K562 (cell line): ENCODE results near the gene MYL12B. TPM values are rescaled to one million over a fixed set of nuclear protein-coding genes. Genes with fewer than 3 reads are reported as not detected.

Source experiments
- ATAC-seq: fragments of 200-7000 bp; cut with Tn5 transposase; 3 replicates; pipeline ENCODE4 v1.9.1; 2020; ENCODE audit warnings: moderate library complexity
- BruUV-seq: library from RNA; stranded (reverse); fragments of 400-500 nt; replicated peaks from 2 replicates; lab custom pipeline; 2021; lab: Mats Ljungman, UMichigan
- CTCF ChIA-PET: fragments of 300-600 bp; formaldehyde crosslinking; extraction: SDS; loops from one replicate; lab custom pipeline; 2021; ENCODE audit warnings: low intra/inter-chr PET ratio; lab: Yijun Ruan, JAX
- POLR2A ChIA-PET: fragments of 300-600, 350-650 bp; sonication (Branson Sonifier 250); formaldehyde crosslinking; extraction: SDS; loops from one replicate; lab custom pipeline; 2021; ENCODE audit warnings: antibody characterized with exemption, inconsistent platforms; lab: Yijun Ruan, JAX
- DNase-seq, 4 experiments: peaks; one replicate each; pipeline versions ENCODE4 v3.0.0 to v3.0.0-alpha.2; 2011 to 2018; ENCODE audit warnings: low spot score in 3 of 4, mixed read lengths in 3 of 4; ENCODE audit errors: extremely low read depth in 1 of 4
- FAIRE-seq: peaks from 2 replicates; lab custom pipeline; 2011; peaks lifted over from hg19 to GRCh38; lab: Jason Lieb, UNC
- H2AFZ ChIP-seq: 2 replicates; pipeline ENCODE4 v1.6.0; 2011; ENCODE audit warnings: low read depth, low read length, control low read depth, inconsistent platforms
- H3K27ac ChIP-seq: fragments of 200-600 bp; 3 replicates; pipeline ENCODE4 v1.8.0; 2011; ENCODE audit warnings: low read depth, mild to moderate bottlenecking, control low read depth, inconsistent platforms, low read length, moderate library complexity, mixed read lengths; ENCODE audit errors: extremely low read depth
- H3K27me3 ChIP-seq, 2 experiments: fragments of 300-600 bp in 1 of 2; 2 replicates in 1 of 2; 3 replicates in 1 of 2; pipeline versions ENCODE4 v1.6.0 to v1.8.0; 2011; ENCODE audit warnings: inconsistent platforms in 2 of 2, low read length in 2 of 2, mild to moderate bottlenecking in 1 of 2, mixed read lengths in 1 of 2, moderate library complexity in 1 of 2; ENCODE audit not compliant: control insufficient read depth in 2 of 2, insufficient read depth in 2 of 2
- H3K36me3 ChIP-seq: fragments of 300-600 bp; 3 replicates; pipeline ENCODE4 v1.8.0; 2011; ENCODE audit warnings: mild to moderate bottlenecking, low read length, inconsistent platforms; ENCODE audit not compliant: control insufficient read depth, insufficient read depth
- H3K4me1 ChIP-seq, 2 experiments: fragments of 200-600 bp in 1 of 2; replicated peaks in 1 of 2; 2 replicates in 1 of 2; 3 replicates in 1 of 2; pipeline versions ENCODE4 v1.5.1 to v1.8.0; 2011; ENCODE audit warnings: inconsistent platforms in 2 of 2, low read length in 2 of 2, mild to moderate bottlenecking in 1 of 2, mixed read lengths in 1 of 2, moderate library complexity in 1 of 2; ENCODE audit not compliant: control insufficient read depth in 2 of 2, insufficient read depth in 2 of 2
- H3K4me2 ChIP-seq: 2 replicates; pipeline ENCODE4 v1.6.1; 2011; ENCODE audit warnings: low read length, control low read depth, inconsistent platforms, mixed read lengths; ENCODE audit not compliant: insufficient read depth
- H3K4me3 ChIP-seq: fragments of 200-600 bp; sonication (generic), shearing (Covaris generic); 2 replicates; pipeline ENCODE4 v1.5.1; 2016; ENCODE audit warnings: control low read depth, inconsistent platforms
- H3K79me2 ChIP-seq: fragments of 200-600 bp; 3 replicates; pipeline ENCODE4 v1.8.0; 2011; ENCODE audit warnings: low read length, inconsistent platforms; ENCODE audit not compliant: control insufficient read depth, insufficient read depth
- H3K9ac ChIP-seq, 2 experiments: 2 replicates each; pipeline versions ENCODE4 v1.6.0 to v1.6.1; 2011; ENCODE audit warnings: low read depth in 2 of 2, low read length in 2 of 2, control low read depth in 1 of 2, inconsistent platforms in 1 of 2, mild to moderate bottlenecking in 1 of 2, mixed read lengths in 1 of 2; ENCODE audit not compliant: insufficient read depth in 1 of 2
- H3K9me1 ChIP-seq: one replicate; pipeline ENCODE4 v1.6.0; 2011; ENCODE audit warnings: inconsistent platforms, mild to moderate bottlenecking, low read length, moderate library complexity; ENCODE audit not compliant: control insufficient read depth, insufficient read depth
- H3K9me3 ChIP-seq: replicated peaks from 2 replicates; pipeline ENCODE4 v1.5.1; 2011; ENCODE audit warnings: low read depth, low read length, inconsistent platforms; ENCODE audit not compliant: control insufficient read depth, insufficient read depth
- H4K20me1 ChIP-seq: replicated peaks from 2 replicates; pipeline ENCODE4 v1.6.1; 2011; ENCODE audit warnings: low read length, inconsistent platforms, mixed read lengths; ENCODE audit not compliant: control insufficient read depth, insufficient read depth
- CEBPB ChIP-seq: fragments of 450-650 bp; IDR thresholded peaks from 2 replicates; pipeline ENCODE4 v1.6.1; 2016; ENCODE audit warnings: missing genetic modification characterization, missing compliant biosample characterization
- CXXC5 ChIP-seq: fragments of 250-450 bp; sonication (Bioruptor Pico); IDR thresholded peaks from 2 replicates; pipeline ENCODE4 v1.8.0; 2022; ENCODE audit warnings: inconsistent platforms, mild to moderate bottlenecking, moderate library complexity
- FOS ChIP-seq: IDR thresholded peaks from 3 replicates; pipeline ENCODE4 v1.6.1; 2011; ENCODE audit not compliant: insufficient read length; ENCODE audit errors: extremely low read depth
- FOXJ2 ChIP-seq: fragments of 200-800 bp; sonication (Bioruptor generic); IDR thresholded peaks from 2 replicates; pipeline ENCODE4 v1.6.1; 2016; ENCODE audit warnings: missing genetic modification characterization, missing compliant biosample characterization
- KDM2B ChIP-seq: fragments of 250-450 bp; sonication (Bioruptor Pico); IDR thresholded peaks from 2 replicates; pipeline ENCODE4 v1.8.0; 2021; ENCODE audit warnings: mild to moderate bottlenecking, moderate library complexity
- MAFK ChIP-seq: IDR thresholded peaks from 2 replicates; pipeline ENCODE4 v1.6.1; 2011; ENCODE audit warnings: low read length, improper control_type of control experiment
- MIER1 ChIP-seq: fragments of 450-650 bp; IDR thresholded peaks from 2 replicates; pipeline ENCODE4 v1.6.1; 2016; ENCODE audit warnings: antibody characterized with exemption, mild to moderate bottlenecking, low read depth
- MYBL2 ChIP-seq, 2 experiments: fragments of 450-650 bp in 1 of 2; sonication (generic) in 1 of 2; formaldehyde crosslinking in 1 of 2; IDR thresholded peaks; 2 replicates each; pipeline versions ENCODE4 v1.6.1 to v1.8.1; 2017 to 2022; ENCODE audit warnings: borderline replicate concordance in 1 of 2, inconsistent platforms in 1 of 2, low read depth in 1 of 2, mild to moderate bottlenecking in 1 of 2, missing genetic modification reagents in 1 of 2, moderate library complexity in 1 of 2
- MYNN ChIP-seq, 2 experiments: sonication (generic); formaldehyde crosslinking in 1 of 2; IDR thresholded peaks; 2 replicates each; pipeline versions ENCODE4 v1.5.0 to v1.6.1; 2016 to 2020; ENCODE audit warnings: antibody characterized with exemption in 1 of 2, missing genetic modification reagents in 1 of 2
- PKNOX1 ChIP-seq: fragments of 450-650 bp; IDR thresholded peaks from 2 replicates; pipeline ENCODE4 v1.6.1; 2016
- PYGO2 ChIP-seq: fragments of 450-650 bp; IDR thresholded peaks from 2 replicates; pipeline ENCODE4 v1.6.1; 2016; ENCODE audit warnings: mild to moderate bottlenecking, missing genetic modification characterization, moderate library complexity, missing compliant biosample characterization
- SRSF7 ChIP-seq: fragments of 200-400 bp; formaldehyde crosslinking; optimal IDR thresholded peaks from 2 replicates; pipeline ENCODE3; 2017; ENCODE audit warnings: mild to moderate bottlenecking, low read depth, low read length
- TFAP4 ChIP-seq: sonication (generic); formaldehyde crosslinking; IDR thresholded peaks from 2 replicates; pipeline ENCODE4 v1.8.0; 2022; ENCODE audit warnings: missing genetic modification reagents, mild to moderate bottlenecking, moderate library complexity, borderline replicate concordance
- TOE1 ChIP-seq, 2 experiments: fragments of 450-650 bp in 1 of 2; sonication (generic) in 1 of 2; formaldehyde crosslinking in 1 of 2; IDR thresholded peaks; 2 replicates each; pipeline versions ENCODE4 v1.7.1 to v1.8.0; 2016 to 2022; ENCODE audit warnings: borderline replicate concordance in 2 of 2, mild to moderate bottlenecking in 2 of 2, antibody characterized with exemption in 1 of 2, inconsistent platforms in 1 of 2, low read depth in 1 of 2, missing genetic modification reagents in 1 of 2, moderate library complexity in 1 of 2
- XRCC3 ChIP-seq: fragments of 450-650 bp; IDR thresholded peaks from 2 replicates; pipeline ENCODE4 v1.6.1; 2017; ENCODE audit warnings: mild to moderate bottlenecking, moderate library complexity
- ZBED1 ChIP-seq: IDR thresholded peaks from 2 replicates; pipeline ENCODE4 v1.6.1; 2014
- ZNF324 ChIP-seq: fragments of 250-450 bp; sonication (Bioruptor Pico); IDR thresholded peaks from 2 replicates; pipeline ENCODE4 v1.4.0; 2020; ENCODE audit warnings: mild to moderate bottlenecking
- ZNF668 ChIP-seq: fragments of 250-450 bp; sonication (Bioruptor Pico); IDR thresholded peaks from 2 replicates; pipeline ENCODE4 v1.8.0; 2022; ENCODE audit warnings: mild to moderate bottlenecking, inconsistent platforms
- WGBS: fragments of 100-300 bp; shearing (Covaris generic); methylation state at CpG from one replicate; pipeline ENCODE4 v1.1.6; 2016; ENCODE audit warnings: low coverage, mixed read lengths; ENCODE audit not compliant: insufficient coverage; ENCODE audit errors: missing lambda C conversion rate; 5-methylcytosine and 5-hydroxymethylcytosine counted together
- in situ Hi-C: fragments of 300-500 bp; cut with MboI; formaldehyde crosslinking; loops from 4 replicates; pipeline ENCODE4 v1.15.0; 2018; ENCODE audit warnings: inconsistent platforms, mixed read lengths
- intact Hi-C: fragments of 100-400 bp; cut with micrococcal nuclease; formaldehyde crosslinking; loops from 2 replicates; pipeline ENCODE4 v1.14.2; 2022
- polyA plus RNA-seq, 8 experiments: library from polyadenylated mRNA; depleted of rRNA in 4 of 8; stranded (reverse) in 5 of 8; unstranded in 3 of 8; fragments of >200 nt; fragmentation: Nextera tagmentation in 2 of 8; fragmentation: Illumina TruSeq in 1 of 8; extraction: Ambion mirVana in 2 of 8; extraction: Trizol in 1 of 8; gene quantifications; 2 replicates each; pipeline versions ENCODE4 v1.2.1 to v1.2.3, GENCODE V29; 2011 to 2014; ENCODE audit warnings: inconsistent platforms in 1 of 8, missing spikeins in 1 of 8
- total RNA-seq, 7 experiments: library from RNA; depleted of rRNA in 6 of 7; stranded (reverse); fragments of >200 nt in 6 of 7; fragmentation: Illumina TruSeq in 2 of 7; extraction: Trizol in 2 of 7; gene quantifications; 2 replicates each; pipeline versions ENCODE4 v1.2.1 to v1.2.3, GENCODE V29; 2011 to 2021; ENCODE audit warnings: low replicate concordance in 1 of 7

MYL12B gene
- total and polyA plus RNA-seq, 9 of the 15 experiments (the other 6 are each of a cell fraction or from before 2014, with no cell fraction given), result 220 to 995 (median 463) TPM

- TF ChIP-seq PKNOX1, result peak; percentile 90
- no peak for TF ChIP-seq MYNN (IDR thresholded peaks at IDR 0.05)
- TF ChIP-seq MYNN (CRISPR knock-in tag; IDR thresholded peaks at IDR 0.05), result no peak
- TF ChIP-seq ZNF668 (CRISPR knock-in tag), result no peak
- 0 out of 2 replicates have a peak, but pooled peaks have one; percentile 49 for TF ChIP-seq MIER1
Measured at GRCh38 chr18:3265564-3266033, 3.7 kb downstream of the MYL12B start (continued).

- ChIA-PET CTCF (no interaction called here), POLR2A (interaction anchor here (0.7 to 3.3 kb wide), 3 partner anchors 11 to 187 kb away, joined by 3 to 16 read pairs (median 4); no protein-coding TSS in a partner anchor)
- BruUV-seq, result no TSS peak
- DNase-seq (peak in 1 of 4 experiments; percentile 23), ATAC-seq (no peak), FAIRE-seq (no peak)
- Histone ChIP-seq H3K9ac (peak overlapping the region; percentile 3 to 83; a peak in 3 of 4 replicates), H3K4me1 (peaks cover 23 to 55% of the 10 kb centered on the region in 2 experiments), H3K27ac (peak overlapping the region; percentile 0; the same call in 1 of the 3 replicates), H3K27me3 (no peaks in the 10 kb centered on the region), H3K4me2 (peak overlapping the region; percentile 48), H3K9me1 (peaks cover 11% of the 10 kb centered on the region), H3K36me3 (peaks cover 14% of the 10 kb centered on the region), H2AFZ (no peak overlapping the region), H3K4me3 (no peak overlapping the region), H3K79me2 (peaks cover 97% of the 10 kb centered on the region), H3K9me3 (no peaks in the 10 kb centered on the region), H4K20me1 (peaks cover 64% of the 10 kb centered on the region)
- intact Hi-C loops, result no loop called here
- WGBS, result 41% methylated on average over 7 of the region's 7 CpGs
- in situ Hi-C loops, result no loop called here
- no peak for TF ChIP-seq MAFK
- no peak for TF ChIP-seq KDM2B
- TF ChIP-seq SRSF7, result no peak
- 0 out of 2 replicates have a peak, but pooled peaks have one; percentile 11 for TF ChIP-seq TFAP4 (CRISPR knock-in tag)
- no peak for TF ChIP-seq FOXJ2 (tag)
- no peak for TF ChIP-seq MYBL2 (IDR thresholded peaks at IDR 0.05; ENCODE audit: low read depth)
- no peak for TF ChIP-seq MYBL2 (CRISPR knock-in tag; IDR thresholded peaks at IDR 0.05; ENCODE audit: borderline replicate concordance)
- no peak for TF ChIP-seq ZBED1
- TF ChIP-seq CXXC5, result no peak
- TF ChIP-seq PYGO2 (tag), result no peak
- no peak for TF ChIP-seq XRCC3
- no peak for TF ChIP-seq MYNN (IDR thresholded peaks at IDR 0.05)
- TF ChIP-seq MYNN (CRISPR knock-in tag; IDR thresholded peaks at IDR 0.05), result no peak
- no peak for TF ChIP-seq ZNF324 (CRISPR knock-in tag)
- peak; percentile 40; the same call in 1 of the 2 replicates for TF ChIP-seq CEBPB
- TF ChIP-seq FOS, result no peak
- no peak for TF ChIP-seq TOE1 (IDR thresholded peaks at IDR 0.05; ENCODE audit: borderline replicate concordance)
- TF ChIP-seq TOE1 (CRISPR knock-in tag; IDR thresholded peaks at IDR 0.05; ENCODE audit: borderline replicate concordance, low read depth), result no peak
Measured at GRCh38 chr18:3266062-3266608, 4.2 kb downstream of the MYL12B start.
